ENCODE measurements around the gene NRDC.

DNA sequence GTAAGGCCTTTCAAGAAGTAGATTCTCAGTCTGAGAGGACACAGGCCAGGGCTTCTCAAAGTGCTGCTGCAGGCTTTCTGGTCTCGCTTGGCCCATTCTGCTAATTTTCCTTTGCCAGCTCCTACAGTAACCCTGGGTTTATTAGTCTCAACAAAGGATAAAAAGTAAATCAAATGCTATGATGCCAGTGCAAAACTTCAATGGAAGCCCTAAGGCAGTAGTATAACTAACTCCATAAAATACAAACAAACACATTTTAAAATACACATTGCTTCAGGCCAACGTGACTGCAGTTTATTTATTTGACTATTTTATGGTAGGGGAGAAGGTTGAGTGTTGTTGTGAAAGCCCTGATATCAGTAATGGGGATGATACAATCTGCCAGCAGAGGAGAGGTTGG is 89.6 kb downstream of the NRDC start:
- TF ChIP-seq CTCF (IDR thresholded peaks at IDR 0.05) = no peak
- TF ChIP-seq POLR2A (IDR thresholded peaks at IDR 0.05) = no peak
- no peak for TF ChIP-seq POLR2AphosphoS5 (IDR thresholded peaks at IDR 0.05)
